Muscle of leg (tissue), 16 donors: Measurements from ENCODE around the gene ABCG8. TPM values are rescaled to one million over a fixed set of nuclear protein-coding genes. Genes with fewer than 3 reads are reported as not detected.

ENCODE experiments used
- DNase-seq: peaks from one replicate; pipeline ENCODE4 v3.0.0; 2013
- H3K27ac ChIP-seq: one replicate; pipeline ENCODE4 v1.5.1; 2013; ENCODE audit warnings: mild to moderate bottlenecking, low read length, control low read depth
- H3K27me3 ChIP-seq: one replicate; pipeline ENCODE4 v1.6.1; 2013; ENCODE audit warnings: low read length; ENCODE audit not compliant: control insufficient read depth, insufficient read depth
- H3K36me3 ChIP-seq: one replicate; pipeline ENCODE4 v1.6.1; 2013; ENCODE audit warnings: low read length; ENCODE audit not compliant: control insufficient read depth, insufficient read depth
- H3K4me1 ChIP-seq: one replicate; pipeline ENCODE4 v1.6.1; 2013; ENCODE audit warnings: low read length; ENCODE audit not compliant: control insufficient read depth, insufficient read depth
- H3K4me3 ChIP-seq: one replicate; pipeline ENCODE4 v1.5.1; 2013; ENCODE audit warnings: low read length, control low read depth
- H3K9me3 ChIP-seq: replicated peaks from 2 replicates; pipeline ENCODE4 v1.6.1; 2013; ENCODE audit warnings: low read depth, low read length; ENCODE audit not compliant: control insufficient read depth
- WGBS: methylation state at CpG from one replicate; pipeline ENCODE4 v1.1.5; 2013; ENCODE audit warnings: missing lambda C conversion rate; ENCODE audit not compliant: insufficient coverage; 5-methylcytosine and 5-hydroxymethylcytosine counted together
- long read RNA-seq, 11 donors: transcript quantifications; one replicate each; lab custom pipeline, GENCODE V29; 2026
- polyA plus RNA-seq, 8 donors: library from polyadenylated mRNA; unstranded; fragments of 120-200 nt; gene quantifications; one replicate each; pipeline versions ENCODE4 v1.2.1 to v1.2.3, GENCODE V29; 2013; ENCODE audit warnings: inconsistent platforms in 1 of 8, low replicate concordance in 1 of 8; ENCODE audit not compliant: insufficient read length in 8 of 8, insufficient read depth in 1 of 8
- total RNA-seq: library from RNA; stranded (reverse); fragments of 120-200 nt; gene quantifications from one replicate; pipeline ENCODE4 v1.2.4, GENCODE V29; 2013

ABCG8 gene
- not detected for total RNA-seq
- polyA plus RNA-seq: 1 to 10 TPM in 1 of 8 donors, under 1 TPM in 4, not detected in 3; 0.05 to 1.3 (median 0.13) TPM
- long read RNA-seq, donor 1: 0 reads
- long read RNA-seq, donor 2: 0 reads
- long read RNA-seq, donor 3: 0 reads
- long read RNA-seq, donor 4: 0 reads
- long read RNA-seq, donor 5, partial matches to known transcripts: 129 of 129 reads
- long read RNA-seq, donor 5, other reads (novel, unspliced or antisense): 0 of 129 reads
- long read RNA-seq, donor 6, partial matches to known transcripts: 95 of 112 reads
- long read RNA-seq, donor 6, other reads (novel, unspliced or antisense): 17 of 112 reads
- long read RNA-seq, donor 7, partial matches to known transcripts: 105 of 105 reads
- long read RNA-seq, donor 7, other reads (novel, unspliced or antisense): 0 of 105 reads
- long read RNA-seq, donor 8: 0 reads
- long read RNA-seq, donor 9: 0 reads
- long read RNA-seq, donor 10, partial matches to known transcripts: 109 of 116 reads
- long read RNA-seq, donor 10, other reads (novel, unspliced or antisense): 7 of 116 reads
- long read RNA-seq, donor 11, partial matches to known transcripts: 27 of 61 reads
- long read RNA-seq, donor 11, other reads (novel, unspliced or antisense): 34 of 61 reads

GRCh38 chr2:43838560-43839267 is at the start of gene ABCG8, which contains the start of gene ABCG5:
ABCG8 (plus strand) TSS chr2:43838971; CDS start chr2:43839054, 83 bp downstream.
ABCG5 (minus strand) TSS chr2:43838839; CDS start chr2:43838679, 160 bp downstream.
- H3K27me3 ChIP-seq: no peaks in the 10 kb centered on the region
- DNase-seq: no peak
- H3K36me3 ChIP-seq: no peaks in the 10 kb centered on the region
- 80% methylated on average over 15 of the region's 20 CpGs for WGBS
- H3K4me3 ChIP-seq: no peak within 1 kb of the TSS
- no peaks in the 10 kb centered on the region for H3K4me1 ChIP-seq
- no peaks in the 10 kb centered on the region for H3K9me3 ChIP-seq
- no peak within 1 kb of the TSS for H3K27ac ChIP-seq

DNA sequence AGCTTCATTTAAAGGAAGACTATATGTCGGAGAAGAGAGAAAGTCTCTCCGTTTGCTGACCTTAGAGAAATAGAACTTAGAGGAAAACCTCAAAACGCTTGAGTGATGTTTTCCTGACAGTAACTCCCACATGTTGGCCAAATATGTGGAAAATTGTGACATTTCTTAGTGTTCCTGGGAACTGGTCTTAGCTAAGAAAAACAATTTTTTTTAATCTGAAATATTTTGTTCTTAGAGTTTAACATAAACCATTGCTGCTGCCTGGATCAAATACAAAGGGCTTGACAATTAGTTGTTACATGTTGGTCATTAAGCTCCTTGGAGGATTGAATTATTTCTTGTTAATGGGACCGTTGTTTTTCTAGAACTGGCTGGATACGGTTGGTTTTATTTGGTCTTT is 48.6 kb upstream of the ABCG8 start:
- H3K4me3 ChIP-seq: no peak overlapping the region
- DNase-seq: no peak
- H3K36me3 ChIP-seq: peaks cover 14% of the 10 kb centered on the region
- no peaks in the 10 kb centered on the region for H3K4me1 ChIP-seq
- no peaks in the 10 kb centered on the region for H3K9me3 ChIP-seq
- H3K27ac ChIP-seq: no peak overlapping the region
- WGBS: no CpG with 5 or more reads among the region's 5 CpGs
- H3K27me3 ChIP-seq: no peaks in the 10 kb centered on the region

DNA sequence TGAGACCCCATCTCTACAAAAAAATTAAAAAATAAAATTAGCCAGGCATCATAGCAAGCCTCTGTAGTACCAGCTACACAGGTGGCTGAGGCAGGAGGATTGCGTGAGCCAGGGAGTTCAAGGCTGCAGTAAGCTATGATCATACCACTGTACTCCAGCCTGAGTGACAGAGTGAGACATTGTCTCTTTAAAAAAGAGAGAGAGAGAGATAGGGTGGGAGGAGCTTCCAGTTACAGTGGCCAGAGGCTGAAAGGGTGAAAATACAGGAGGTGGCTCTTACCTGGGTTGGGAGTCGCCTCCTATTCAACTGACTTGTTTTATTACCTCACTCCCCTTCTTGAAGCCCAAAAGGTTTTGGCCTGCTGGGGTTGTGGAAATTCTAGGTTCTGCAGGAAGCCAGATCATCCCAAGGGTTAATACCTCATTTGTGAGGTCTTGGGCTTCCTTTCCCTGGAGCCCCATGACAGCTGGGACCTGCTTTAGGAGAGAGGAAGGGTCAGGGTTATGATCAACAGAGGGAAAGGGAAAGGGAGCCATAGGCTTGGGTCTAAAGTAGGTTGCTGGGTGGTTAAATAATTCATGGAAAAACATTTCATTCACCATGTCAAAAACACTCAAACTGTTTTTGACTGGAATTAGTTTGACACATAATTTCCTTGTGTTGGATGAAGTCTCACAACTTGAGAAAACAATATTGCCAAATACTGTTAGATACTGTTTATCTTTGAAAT is 47.6 kb upstream of the ABCG8 start:
- H3K4me3 ChIP-seq: no peak overlapping the region
- peaks cover 12% of the 10 kb centered on the region for H3K36me3 ChIP-seq
- no peaks in the 10 kb centered on the region for H3K4me1 ChIP-seq
- DNase-seq: no peak
- WGBS: 100% methylated on average over 1 of the region's 2 CpGs
- no peaks in the 10 kb centered on the region for H3K27me3 ChIP-seq
- H3K27ac ChIP-seq: no peak overlapping the region
- H3K9me3 ChIP-seq: no peaks in the 10 kb centered on the region

- Histone ChIP-seq H3K27me3 (no peaks in the 10 kb centered on the region), H3K36me3 (peaks cover 14% of the 10 kb centered on the region)
- no CpG with 5 or more reads among the region's 3 CpGs for WGBS
Measured at GRCh38 chr2:43792653-43793052, 46.1 kb upstream of the ABCG8 start.

DNA sequence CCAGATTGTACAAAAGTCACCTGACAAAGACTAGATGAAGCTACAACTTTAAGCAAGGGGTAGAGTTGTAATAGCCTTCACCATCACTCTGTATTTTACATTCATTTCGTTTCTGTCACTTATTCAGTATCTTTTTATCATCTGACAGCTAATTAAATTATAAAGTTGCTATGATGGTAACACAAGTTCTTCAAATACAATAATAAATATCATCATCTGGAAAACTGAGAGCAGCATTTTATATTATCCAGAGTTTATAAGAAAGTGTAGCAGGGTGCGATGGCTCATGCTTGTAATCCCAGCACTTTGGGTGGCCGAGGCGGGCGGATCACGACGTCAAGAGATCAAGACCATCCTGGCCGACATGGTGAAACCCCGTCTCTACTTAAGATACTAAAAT is 43.8 kb upstream of the ABCG8 start:
- 100% methylated on average over 2 of the region's 9 CpGs for WGBS
- no peaks in the 10 kb centered on the region for H3K9me3 ChIP-seq
- H3K4me1 ChIP-seq: no peaks in the 10 kb centered on the region
- H3K4me3 ChIP-seq: no peak overlapping the region
- H3K27me3 ChIP-seq: no peaks in the 10 kb centered on the region
- no peak for DNase-seq
- H3K27ac ChIP-seq: no peak overlapping the region
- peaks cover 7% of the 10 kb centered on the region for H3K36me3 ChIP-seq

More at GRCh38 chr2:43792653-43793052, 46.1 kb upstream of the ABCG8 start:
- DNase-seq: no peak
- H3K4me3 ChIP-seq: no peak overlapping the region
- H3K27ac ChIP-seq: no peak overlapping the region
- no peaks in the 10 kb centered on the region for H3K4me1 ChIP-seq
- no peaks in the 10 kb centered on the region for H3K9me3 ChIP-seq

DNA sequence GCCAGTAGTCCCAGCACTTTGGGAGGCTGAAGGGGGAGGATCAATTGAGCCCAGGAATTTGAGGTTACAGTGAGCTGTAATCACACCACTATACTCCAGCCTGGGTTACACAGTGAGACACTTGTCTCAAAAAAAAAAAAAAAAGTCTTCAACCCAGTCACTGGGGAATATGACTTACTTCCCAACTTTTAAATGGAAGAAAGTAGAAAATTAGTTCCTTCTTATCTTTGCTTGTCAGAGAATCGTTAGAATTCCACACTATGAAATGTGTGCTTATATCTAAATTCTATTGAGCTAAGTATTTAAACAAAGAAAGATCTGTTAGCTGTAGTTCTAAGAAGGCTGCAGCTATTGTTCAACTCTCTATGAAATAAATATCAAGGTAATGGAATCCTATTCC is 42.6 kb upstream of the ABCG8 start:
- no peak for DNase-seq
- peaks cover 6% of the 10 kb centered on the region for H3K36me3 ChIP-seq
- H3K4me1 ChIP-seq: no peaks in the 10 kb centered on the region
- no peaks in the 10 kb centered on the region for H3K27me3 ChIP-seq
- no peak overlapping the region for H3K27ac ChIP-seq
- no peaks in the 10 kb centered on the region for H3K9me3 ChIP-seq
- no CpG with 5 or more reads among the region's 1 CpG for WGBS
- no peak overlapping the region for H3K4me3 ChIP-seq

DNA sequence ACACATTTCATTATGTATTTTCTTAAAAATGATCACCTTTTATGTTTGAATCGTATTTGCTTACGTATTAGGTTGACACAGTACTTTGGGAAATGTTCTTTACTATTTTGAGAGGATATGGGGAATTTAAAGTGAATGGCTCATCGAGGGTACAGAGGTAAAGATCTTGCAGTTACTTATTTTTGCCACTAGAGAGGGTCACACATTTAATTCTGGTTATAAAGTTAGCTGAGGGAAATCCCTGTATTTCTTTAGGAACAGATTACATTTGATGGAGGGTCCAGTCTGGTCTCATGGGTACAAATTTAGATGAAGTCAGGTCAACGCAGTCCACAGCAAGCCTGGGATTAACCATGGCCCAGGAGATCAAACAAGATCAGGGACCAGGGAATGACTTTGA is 40.5 kb upstream of the ABCG8 start:
- Histone ChIP-seq H3K27me3 (no peaks in the 10 kb centered on the region), H3K4me3 (no peak overlapping the region), H3K4me1 (no peaks in the 10 kb centered on the region), H3K9me3 (no peaks in the 10 kb centered on the region), H3K36me3 (peaks cover 5% of the 10 kb centered on the region), H3K27ac (no peak overlapping the region)
- WGBS: 50% methylated on average over 1 of the region's 4 CpGs
- no peak for DNase-seq

- H3K4me1 ChIP-seq: no peaks in the 10 kb centered on the region
- H3K27me3 ChIP-seq: no peaks in the 10 kb centered on the region
- H3K36me3 ChIP-seq: peaks cover 4% of the 10 kb centered on the region
- H3K27ac ChIP-seq: no peak overlapping the region
- H3K9me3 ChIP-seq: no peaks in the 10 kb centered on the region
- DNase-seq: no peak
- H3K4me3 ChIP-seq: no peak overlapping the region
Measured at GRCh38 chr2:43800894-43801293, 37.9 kb upstream of the ABCG8 start.

DNA sequence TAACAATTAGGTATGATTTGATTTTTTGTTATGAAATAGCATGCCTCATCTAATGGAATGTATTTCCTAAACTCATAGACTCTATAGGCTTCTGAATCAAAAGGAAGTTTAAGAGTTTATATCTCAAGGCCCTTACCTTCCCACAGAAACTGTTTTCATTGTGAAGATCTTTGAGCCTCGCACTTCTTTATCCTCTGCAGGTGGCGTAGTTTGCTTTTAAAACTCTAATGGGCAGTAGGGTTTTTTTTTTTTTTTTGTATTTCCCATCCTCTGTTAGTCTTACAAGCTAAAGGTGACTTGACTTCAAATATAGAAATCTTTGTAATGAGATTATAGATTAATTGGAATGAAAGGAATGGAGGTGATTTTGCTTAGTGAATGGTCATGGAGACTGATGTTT is 36.6 kb upstream of the ABCG8 start:
- Histone ChIP-seq H3K4me3 (no peak overlapping the region), H3K36me3 (peaks cover 3% of the 10 kb centered on the region), H3K27ac (no peak overlapping the region), H3K9me3 (no peaks in the 10 kb centered on the region), H3K4me1 (no peaks in the 10 kb centered on the region), H3K27me3 (no peaks in the 10 kb centered on the region)
- no CpG with 5 or more reads among the region's 2 CpGs for WGBS
- no peak for DNase-seq
